ENCODE measurements around the gene DIP2C.

Gene DIP2C

GRCh38 chr10:282294-283139, 407.0 kb downstream of the DIP2C start:
- Histone ChIP-seq H3K36me3 (no peaks in the 10 kb centered on the region), H3K27ac (no peak overlapping the region), H3K9me3 (ENCODE audit: severe bottlenecking) (no peaks in the 10 kb centered on the region), H3K27me3 (ENCODE audit: insufficient read depth, low read depth, severe bottlenecking) (no peaks in the 10 kb centered on the region), H3K4me3 (ENCODE audit: low read depth, low read length) (no peak overlapping the region)
- DNase-seq = no peak
- no peak for TF ChIP-seq CTCF (IDR thresholded peaks at IDR 0.05; ENCODE audit: low read depth, low read length)

- H3K36me3 ChIP-seq = no peaks in the 10 kb centered on the region
- no peak for TF ChIP-seq CTCF (IDR thresholded peaks at IDR 0.05; ENCODE audit: low read depth, low read length)
- H3K9me3 ChIP-seq (ENCODE audit: severe bottlenecking) = no peaks in the 10 kb centered on the region
- no peaks in the 10 kb centered on the region for H3K27me3 ChIP-seq (ENCODE audit: insufficient read depth, low read depth, severe bottlenecking)
- no peak overlapping the region for H3K4me3 ChIP-seq (ENCODE audit: low read depth, low read length)
- H3K27ac ChIP-seq = no peak overlapping the region
- no peak for DNase-seq
Observed at GRCh38 chr10:279655-280054, 409.8 kb downstream of the DIP2C start.

GRCh38 chr10:279232-279631, 410.2 kb downstream of the DIP2C start:
- H3K27ac ChIP-seq = no peak overlapping the region
- no peak overlapping the region for H3K4me3 ChIP-seq (ENCODE audit: low read depth, low read length)
- H3K36me3 ChIP-seq = no peaks in the 10 kb centered on the region
- no peak for TF ChIP-seq CTCF (IDR thresholded peaks at IDR 0.05; ENCODE audit: low read depth, low read length)
- DNase-seq = no peak
- H3K27me3 ChIP-seq (ENCODE audit: insufficient read depth, low read depth, severe bottlenecking) = no peaks in the 10 kb centered on the region
- H3K9me3 ChIP-seq (ENCODE audit: severe bottlenecking) = no peaks in the 10 kb centered on the region

GRCh38 chr10:278707-279106, 410.8 kb downstream of the DIP2C start:
- no peak overlapping the region for H3K4me3 ChIP-seq (ENCODE audit: low read depth, low read length)
- no peak overlapping the region for H3K27ac ChIP-seq
- no peaks in the 10 kb centered on the region for H3K36me3 ChIP-seq
- no peak for DNase-seq
- H3K27me3 ChIP-seq (ENCODE audit: insufficient read depth, low read depth, severe bottlenecking) = no peaks in the 10 kb centered on the region
- H3K9me3 ChIP-seq (ENCODE audit: severe bottlenecking) = no peaks in the 10 kb centered on the region
- TF ChIP-seq CTCF (IDR thresholded peaks at IDR 0.05; ENCODE audit: low read depth, low read length) = no peak

- Histone ChIP-seq H3K36me3 (no peaks in the 10 kb centered on the region), H3K27ac (no peak overlapping the region), H3K27me3 (ENCODE audit: insufficient read depth, low read depth, severe bottlenecking) (no peaks in the 10 kb centered on the region), H3K9me3 (ENCODE audit: severe bottlenecking) (no peaks in the 10 kb centered on the region), H3K4me3 (ENCODE audit: low read depth, low read length) (no peak overlapping the region)
- no peak for DNase-seq
- no peak for TF ChIP-seq CTCF (IDR thresholded peaks at IDR 0.05; ENCODE audit: low read depth, low read length)
Observed at GRCh38 chr10:277963-278362, 411.5 kb downstream of the DIP2C start.

GRCh38 chr10:275680-276079, 413.8 kb downstream of the DIP2C start:
- no peak for TF ChIP-seq CTCF (IDR thresholded peaks at IDR 0.05; ENCODE audit: low read depth, low read length)
- Histone ChIP-seq H3K27ac (no peak overlapping the region), H3K27me3 (ENCODE audit: insufficient read depth, low read depth, severe bottlenecking) (no peaks in the 10 kb centered on the region), H3K9me3 (ENCODE audit: severe bottlenecking) (no peaks in the 10 kb centered on the region), H3K4me3 (ENCODE audit: low read depth, low read length) (no peak overlapping the region), H3K36me3 (no peaks in the 10 kb centered on the region)
- no peak for DNase-seq

All from WERI-Rb-1 (cell line).